ENCODE measurements around the gene MOXD1.

MOXD1 gene

GRCh38 chr6:132265451-132266097, 135.7 kb downstream of the MOXD1 start:
- Histone ChIP-seq H3K27me3 (no peaks in the 10 kb centered on the region), H3K36me3 (no peaks in the 10 kb centered on the region), H3K9me3 (no peaks in the 10 kb centered on the region), H3K4me3 (ENCODE audit: low read depth in 1 of 2, low read length in 1 of 2) (no peak overlapping the region), H3K27ac (no peak overlapping the region), H3K4me1 (ENCODE audit: control insufficient read depth in 1 of 2, insufficient read depth in 1 of 2, low read depth in 1 of 2, low read length in 1 of 2) (no peaks in the 10 kb centered on the region)
- TF ChIP-seq CTCF (IDR thresholded peaks at IDR 0.05), result no peak

GRCh38 chr6:132264021-132264500, 137.2 kb downstream of the MOXD1 start:
- Histone ChIP-seq H3K27ac (no peak overlapping the region), H3K4me3 (ENCODE audit: low read depth in 1 of 2, low read length in 1 of 2) (no peak overlapping the region), H3K9me3 (no peaks in the 10 kb centered on the region), H3K4me1 (ENCODE audit: control insufficient read depth in 1 of 2, insufficient read depth in 1 of 2, low read depth in 1 of 2, low read length in 1 of 2) (no peaks in the 10 kb centered on the region), H3K27me3 (no peaks in the 10 kb centered on the region), H3K36me3 (no peaks in the 10 kb centered on the region)
- no peak for TF ChIP-seq CTCF (IDR thresholded peaks at IDR 0.05)

- TF ChIP-seq CTCF (IDR thresholded peaks at IDR 0.05), result no peak
- no peaks in the 10 kb centered on the region for H3K36me3 ChIP-seq
- H3K9me3 ChIP-seq, result no peaks in the 10 kb centered on the region
- no peaks in the 10 kb centered on the region for H3K4me1 ChIP-seq (ENCODE audit: control insufficient read depth in 1 of 2, insufficient read depth in 1 of 2, low read depth in 1 of 2, low read length in 1 of 2)
- no peaks in the 10 kb centered on the region for H3K27me3 ChIP-seq
- H3K27ac ChIP-seq, result no peak overlapping the region
- H3K4me3 ChIP-seq (ENCODE audit: low read depth in 1 of 2, low read length in 1 of 2), result no peak overlapping the region
Observed at GRCh38 chr6:132261354-132261753, 139.9 kb downstream of the MOXD1 start.

GRCh38 chr6:132259070-132259469, 142.2 kb downstream of the MOXD1 start:
- H3K4me1 ChIP-seq (ENCODE audit: control insufficient read depth in 1 of 2, insufficient read depth in 1 of 2, low read depth in 1 of 2, low read length in 1 of 2), result no peaks in the 10 kb centered on the region
- TF ChIP-seq CTCF (IDR thresholded peaks at IDR 0.05), result no peak
- H3K27me3 ChIP-seq, result no peaks in the 10 kb centered on the region
- no peak overlapping the region for H3K4me3 ChIP-seq (ENCODE audit: low read depth in 1 of 2, low read length in 1 of 2)
- H3K9me3 ChIP-seq, result no peaks in the 10 kb centered on the region
- H3K27ac ChIP-seq, result no peak overlapping the region
- H3K36me3 ChIP-seq, result no peaks in the 10 kb centered on the region

GRCh38 chr6:132257561-132257960, 143.7 kb downstream of the MOXD1 start:
- Histone ChIP-seq H3K27me3 (no peaks in the 10 kb centered on the region), H3K9me3 (no peaks in the 10 kb centered on the region), H3K27ac (no peak overlapping the region), H3K4me1 (ENCODE audit: control insufficient read depth in 1 of 2, insufficient read depth in 1 of 2, low read depth in 1 of 2, low read length in 1 of 2) (no peaks in the 10 kb centered on the region), H3K4me3 (ENCODE audit: low read depth in 1 of 2, low read length in 1 of 2) (no peak overlapping the region), H3K36me3 (no peaks in the 10 kb centered on the region)
- no peak for TF ChIP-seq CTCF (IDR thresholded peaks at IDR 0.05)

All from neutrophil (primary cell).